Measurements from ENCODE around the gene ERCC5. TPM values are rescaled to one million over a fixed set of nuclear protein-coding genes. Genes with fewer than 3 reads are reported as not detected.

Gene ERCC5
- total and polyA plus RNA-seq, 2 experiments from 2014 or later: 31.3 to 58.7 TPM

DNA sequence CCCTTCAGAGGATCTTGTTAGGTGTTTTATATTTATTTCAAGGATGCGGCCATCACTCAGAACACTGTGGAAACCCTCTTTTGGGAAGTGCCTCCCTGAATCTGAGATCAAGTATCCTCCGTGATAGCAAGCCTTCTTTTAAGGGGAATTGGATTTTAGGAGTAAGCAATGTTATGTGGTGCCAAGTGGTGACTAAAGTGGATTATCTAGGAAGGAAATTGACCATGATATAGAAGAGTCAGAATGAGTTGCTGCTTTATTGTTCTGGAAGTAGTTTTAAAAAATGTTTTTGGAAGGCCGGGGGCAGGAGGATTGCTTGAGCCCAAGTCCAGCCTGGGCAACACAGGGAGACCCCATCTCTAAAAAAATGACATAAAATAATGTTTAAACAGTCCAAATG, 6.7 kb downstream of the ERCC5 start:
- Histone ChIP-seq H3K9me2 (replicated peaks; ENCODE audit: insufficient read depth) (no peaks in the 10 kb centered on the region), H3K4me2 (no peak overlapping the region), H3K27ac (no peak overlapping the region), H3K27me3 (no peaks in the 10 kb centered on the region), H2AFZ (no peak overlapping the region), H3K9me3 (ENCODE audit: low read depth) (no peaks in the 10 kb centered on the region), H3K79me2 (peaks cover 37% of the 10 kb centered on the region), H3K4me3 (no peak overlapping the region), H4K20me1 (ENCODE audit: insufficient read depth, poor library complexity, severe bottlenecking) (peaks cover 8% of the 10 kb centered on the region), H3K4me1 (ENCODE audit: insufficient read depth) (no peaks in the 10 kb centered on the region), H3K36me3 (replicated peaks; ENCODE audit: insufficient read depth, low read depth) (no peaks in the 10 kb centered on the region)
- TF ChIP-seq, protein P1, sequence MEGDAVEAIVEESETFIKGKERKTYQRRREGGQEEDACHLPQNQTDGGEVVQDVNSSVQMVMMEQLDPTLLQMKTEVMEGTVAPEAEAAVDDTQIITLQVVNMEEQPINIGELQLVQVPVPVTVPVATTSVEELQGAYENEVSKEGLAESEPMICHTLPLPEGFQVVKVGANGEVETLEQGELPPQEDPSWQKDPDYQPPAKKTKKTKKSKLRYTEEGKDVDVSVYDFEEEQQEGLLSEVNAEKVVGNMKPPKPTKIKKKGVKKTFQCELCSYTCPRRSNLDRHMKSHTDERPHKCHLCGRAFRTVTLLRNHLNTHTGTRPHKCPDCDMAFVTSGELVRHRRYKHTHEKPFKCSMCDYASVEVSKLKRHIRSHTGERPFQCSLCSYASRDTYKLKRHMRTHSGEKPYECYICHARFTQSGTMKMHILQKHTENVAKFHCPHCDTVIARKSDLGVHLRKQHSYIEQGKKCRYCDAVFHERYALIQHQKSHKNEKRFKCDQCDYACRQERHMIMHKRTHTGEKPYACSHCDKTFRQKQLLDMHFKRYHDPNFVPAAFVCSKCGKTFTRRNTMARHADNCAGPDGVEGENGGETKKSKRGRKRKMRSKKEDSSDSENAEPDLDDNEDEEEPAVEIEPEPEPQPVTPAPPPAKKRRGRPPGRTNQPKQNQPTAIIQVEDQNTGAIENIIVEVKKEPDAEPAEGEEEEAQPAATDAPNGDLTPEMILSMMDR (IDR thresholded peaks at IDR 0.05; ENCODE audit: poor library complexity): no peak
- TF ChIP-seq EZH2phosphoT487 (IDR thresholded peaks at IDR 0.05; ENCODE audit: low read depth, severe bottlenecking, unreplicated experiment) (no peak), EZH2 (IDR thresholded peaks at IDR 0.05; ENCODE audit: borderline replicate concordance) (no peak)
- DNase-seq (ENCODE audit: low spot score): no peak
- 96% methylated on average over 3 of the region's 3 CpGs for WGBS (ENCODE audit: low lambda C conversion rate, missing lambda C conversion rate)

DNA sequence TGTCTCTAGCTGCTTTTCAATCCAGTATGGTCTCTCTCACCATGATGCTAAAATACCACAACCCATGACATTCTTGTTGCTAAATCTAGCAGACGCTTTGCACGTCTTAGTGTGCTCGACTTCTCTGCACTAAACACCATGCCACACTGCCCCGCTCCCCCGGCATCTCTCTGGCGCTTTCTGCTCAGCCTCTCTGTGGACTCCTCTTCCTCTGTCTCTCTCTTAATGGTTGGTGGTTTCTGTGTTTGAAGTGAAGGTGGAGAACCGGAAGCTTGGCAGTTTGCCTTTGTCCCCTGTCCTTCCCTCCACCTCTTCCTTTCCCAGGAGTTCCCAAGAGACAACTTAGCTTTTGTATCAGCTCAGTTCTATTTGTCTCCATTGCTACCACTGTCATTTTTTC, 8.8 kb downstream of the ERCC5 start:
- Histone ChIP-seq H3K27me3 (no peaks in the 10 kb centered on the region), H3K9me2 (replicated peaks; ENCODE audit: insufficient read depth) (no peaks in the 10 kb centered on the region), H2AFZ (no peak overlapping the region), H3K4me3 (no peak overlapping the region), H3K4me2 (no peak overlapping the region), H3K4me1 (ENCODE audit: insufficient read depth) (no peaks in the 10 kb centered on the region), H3K79me2 (peaks cover 16% of the 10 kb centered on the region), H3K9me3 (ENCODE audit: low read depth) (no peaks in the 10 kb centered on the region), H3K27ac (no peak overlapping the region), H4K20me1 (ENCODE audit: insufficient read depth, poor library complexity, severe bottlenecking) (no peaks in the 10 kb centered on the region), H3K36me3 (replicated peaks; ENCODE audit: insufficient read depth, low read depth) (peaks cover 5% of the 10 kb centered on the region)
- WGBS (ENCODE audit: low lambda C conversion rate, missing lambda C conversion rate): 95% methylated on average over 7 of the region's 7 CpGs
- DNase-seq (ENCODE audit: low spot score): no peak
- no peak for TF ChIP-seq EZH2phosphoT487 (IDR thresholded peaks at IDR 0.05; ENCODE audit: low read depth, severe bottlenecking, unreplicated experiment)
- no peak for TF ChIP-seq EZH2 (IDR thresholded peaks at IDR 0.05; ENCODE audit: borderline replicate concordance)
- TF ChIP-seq, protein P1 (IDR thresholded peaks at IDR 0.05; ENCODE audit: poor library complexity): no peak

DNA sequence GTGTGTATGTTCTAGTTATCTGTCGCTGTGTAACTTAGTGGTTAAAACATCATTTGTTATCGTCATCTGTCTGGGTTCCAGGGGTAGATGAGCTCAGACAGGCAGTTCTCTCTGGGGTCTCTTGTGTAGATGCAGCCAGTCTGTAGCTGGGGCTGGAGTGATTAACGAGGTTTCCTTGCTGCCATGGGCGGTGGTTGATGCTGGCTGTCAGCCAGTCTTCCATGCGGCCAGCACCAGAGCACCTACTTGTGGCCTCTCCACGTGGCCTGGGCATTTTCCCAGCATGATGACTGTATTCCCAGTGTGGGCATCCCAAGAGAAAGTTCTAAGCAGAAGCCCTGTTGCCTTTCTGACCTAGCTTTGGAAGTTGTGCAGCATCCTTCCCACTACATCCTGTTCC, 10.7 kb downstream of the ERCC5 start:
- Histone ChIP-seq H3K79me2 (peaks cover 5% of the 10 kb centered on the region), H3K4me1 (ENCODE audit: insufficient read depth) (no peaks in the 10 kb centered on the region), H3K27ac (no peak overlapping the region), H3K36me3 (replicated peaks; ENCODE audit: insufficient read depth, low read depth) (peaks cover 5% of the 10 kb centered on the region), H3K27me3 (no peaks in the 10 kb centered on the region), H2AFZ (no peak overlapping the region), H4K20me1 (ENCODE audit: insufficient read depth, poor library complexity, severe bottlenecking) (no peaks in the 10 kb centered on the region), H3K4me2 (no peak overlapping the region), H3K9me3 (ENCODE audit: low read depth) (no peaks in the 10 kb centered on the region), H3K9me2 (replicated peaks; ENCODE audit: insufficient read depth) (no peaks in the 10 kb centered on the region), H3K4me3 (no peak overlapping the region)
- WGBS (ENCODE audit: low lambda C conversion rate, missing lambda C conversion rate): 85% methylated on average over 6 of the region's 6 CpGs
- no peak for TF ChIP-seq EZH2phosphoT487 (IDR thresholded peaks at IDR 0.05; ENCODE audit: low read depth, severe bottlenecking, unreplicated experiment)
- TF ChIP-seq EZH2 (IDR thresholded peaks at IDR 0.05; ENCODE audit: borderline replicate concordance): no peak
- TF ChIP-seq, protein P1 (IDR thresholded peaks at IDR 0.05; ENCODE audit: poor library complexity): no peak
- DNase-seq (ENCODE audit: low spot score): no peak
